H9 (cell line): ENCODE results near the gene FBH1. TPM values are rescaled to one million over a fixed set of nuclear protein-coding genes. Genes with fewer than 3 reads are reported as not detected.
"Not testable (repeated sequence)": the region's sequence is repeated elsewhere in the genome, so short reads cannot be mapped to it uniquely, and the experiment has no call there.

Experiments
- DNase-seq: peaks from one replicate; pipeline ENCODE4 v3.0.0-alpha.2; 2017
- H2AFZ ChIP-seq: one replicate; pipeline ENCODE4 v1.6.1; 2013; ENCODE audit warnings: mild to moderate bottlenecking, low read length, control low read depth, moderate library complexity
- H2AK5ac ChIP-seq: 2 replicates; pipeline ENCODE4 v1.6.1; 2013; ENCODE audit warnings: low read length, control low read depth, mixed read lengths; ENCODE audit not compliant: insufficient read length
- H2BK120ac ChIP-seq: one replicate; pipeline ENCODE4 v1.6.1; 2013; ENCODE audit warnings: low read depth, mild to moderate bottlenecking, low read length, control low read depth, inconsistent platforms; ENCODE audit not compliant: poor library complexity, severe bottlenecking
- H2BK12ac ChIP-seq: 2 replicates; pipeline ENCODE4 v1.6.1; 2013; ENCODE audit warnings: low read length, control low read depth, mixed read lengths, low read depth; ENCODE audit not compliant: insufficient read length
- H2BK15ac ChIP-seq: 2 replicates; pipeline ENCODE4 v1.6.1; 2013; ENCODE audit warnings: low read depth, low read length, control low read depth
- H2BK20ac ChIP-seq: one replicate; pipeline ENCODE4 v1.6.1; 2013; ENCODE audit warnings: low read depth, mild to moderate bottlenecking, low read length, control low read depth, inconsistent platforms; ENCODE audit not compliant: poor library complexity, severe bottlenecking
- H2BK5ac ChIP-seq: 2 replicates; pipeline ENCODE4 v1.6.1; 2013; ENCODE audit warnings: low read length, control low read depth, mixed read lengths; ENCODE audit not compliant: insufficient read length
- H3K14ac ChIP-seq: 2 replicates; pipeline ENCODE4 v1.6.1; 2013; ENCODE audit warnings: low read length, control low read depth; ENCODE audit not compliant: insufficient read depth
- H3K18ac ChIP-seq: 2 replicates; pipeline ENCODE4 v1.6.1; 2013; ENCODE audit warnings: low read depth, mild to moderate bottlenecking, mixed read lengths, low read length, control low read depth; ENCODE audit not compliant: insufficient read length
- H3K23ac ChIP-seq: 2 replicates; pipeline ENCODE4 v1.6.1; 2013; ENCODE audit warnings: low read length, control low read depth, mixed read lengths, low read depth; ENCODE audit not compliant: insufficient read length
- H3K23me2 ChIP-seq: 2 replicates; pipeline ENCODE4 v1.6.1; 2013; ENCODE audit warnings: low read depth, mild to moderate bottlenecking, mixed read lengths, low read length, control low read depth; ENCODE audit not compliant: insufficient read length, poor library complexity, severe bottlenecking
- H3K27ac ChIP-seq: 2 replicates; pipeline ENCODE4 v1.5.1; 2013; ENCODE audit warnings: low read length, control low read depth, mixed read lengths, low read depth; ENCODE audit not compliant: insufficient read length
- H3K27me3 ChIP-seq: 2 replicates; pipeline ENCODE4 v1.6.1; 2013; ENCODE audit warnings: low read length, control low read depth, inconsistent platforms; ENCODE audit not compliant: insufficient read depth
- H3K4ac ChIP-seq: 2 replicates; pipeline ENCODE4 v1.6.1; 2013; ENCODE audit warnings: low read depth, mild to moderate bottlenecking, control low read depth, inconsistent platforms, low read length, moderate library complexity
- H3K4me1 ChIP-seq: 2 replicates; pipeline ENCODE4 v1.6.1; 2013; ENCODE audit warnings: low read length, control low read depth, inconsistent platforms; ENCODE audit not compliant: insufficient read depth
- H3K4me2 ChIP-seq: 2 replicates; pipeline ENCODE4 v1.6.1; 2013; ENCODE audit warnings: low read length, control low read depth, mixed read lengths; ENCODE audit not compliant: insufficient read length, insufficient read depth
- H3K56ac ChIP-seq: 2 replicates; pipeline ENCODE4 v1.6.1; 2013; ENCODE audit warnings: low read depth, mild to moderate bottlenecking, mixed read lengths, low read length, control low read depth; ENCODE audit not compliant: insufficient read length
- H3K79me1 ChIP-seq: 2 replicates; pipeline ENCODE4 v1.6.1; 2013; ENCODE audit warnings: low read depth, mild to moderate bottlenecking, moderate library complexity, low read length, control low read depth, inconsistent platforms; ENCODE audit not compliant: insufficient read depth, poor library complexity, severe bottlenecking
- H3K79me2 ChIP-seq: 2 replicates; pipeline ENCODE4 v1.6.1; 2013; ENCODE audit warnings: low read length, control low read depth, inconsistent platforms; ENCODE audit not compliant: insufficient read depth
- H3K9ac ChIP-seq: 2 replicates; pipeline ENCODE4 v1.6.1; 2013; ENCODE audit warnings: low read length, control low read depth, mixed read lengths; ENCODE audit not compliant: insufficient read length; ENCODE audit errors: extremely low read depth
- H3K9me3 ChIP-seq: one replicate; pipeline ENCODE4 v1.6.1; 2013; ENCODE audit warnings: low read depth, low read length, inconsistent platforms; ENCODE audit not compliant: control insufficient read depth
- H3T11ph ChIP-seq: one replicate; pipeline ENCODE4 v1.6.1; 2013; ENCODE audit warnings: mild to moderate bottlenecking, low read length, control low read depth, inconsistent platforms
- H4K20me1 ChIP-seq: one replicate; pipeline ENCODE4 v1.6.1; 2013; ENCODE audit not compliant: control insufficient read depth, insufficient read length, insufficient read depth
- H4K5ac ChIP-seq: 2 replicates; pipeline ENCODE4 v1.6.1; 2013; ENCODE audit warnings: low read depth, mild to moderate bottlenecking, mixed read lengths, low read length, control low read depth; ENCODE audit not compliant: insufficient read length
- H4K8ac ChIP-seq: replicated peaks from 2 replicates; pipeline ENCODE4 v1.6.1; 2013; ENCODE audit warnings: low read length, control low read depth, mixed read lengths, low read depth; ENCODE audit not compliant: insufficient read length
- H4K91ac ChIP-seq: 2 replicates; pipeline ENCODE4 v1.6.1; 2013; ENCODE audit warnings: low read depth, mild to moderate bottlenecking, moderate library complexity, mixed read lengths, low read length, control low read depth; ENCODE audit not compliant: insufficient read length
- H3K27ac Mint-ChIP-seq, 3 experiments: 2 replicates in 2 of 3; 3 replicates in 1 of 3; pipeline ENCODE4 v1.8.0; 2020 to 2021; ENCODE audit warnings: mixed read lengths in 3 of 3, mild to moderate bottlenecking in 1 of 3, moderate library complexity in 1 of 3
- H3K27me3 Mint-ChIP-seq: 2 replicates; pipeline ENCODE4 v1.8.0; 2021; ENCODE audit warnings: low read depth, mild to moderate bottlenecking, moderate library complexity, mixed read lengths
- H3K36me3 Mint-ChIP-seq, 3 experiments: 2 replicates in 2 of 3; 3 replicates in 1 of 3; pipeline ENCODE4 v1.8.0; 2020 to 2021; ENCODE audit warnings: low read depth in 3 of 3, mixed read lengths in 3 of 3; ENCODE audit not compliant: insufficient read depth in 1 of 3
- H3K4me1 Mint-ChIP-seq, 2 experiments: 2 replicates each; pipeline ENCODE4 v1.8.0; 2020; ENCODE audit warnings: mixed read lengths in 2 of 2
- H3K4me3 Mint-ChIP-seq, 2 experiments: 2 replicates in 1 of 2; 3 replicates in 1 of 2; pipeline ENCODE4 v1.8.0; 2020 to 2021; ENCODE audit warnings: mild to moderate bottlenecking in 2 of 2, mixed read lengths in 2 of 2, moderate library complexity in 1 of 2
- H3K9me3 Mint-ChIP-seq, 2 experiments: 2 replicates in 1 of 2; 3 replicates in 1 of 2; pipeline ENCODE4 v1.8.0; 2020; ENCODE audit warnings: mild to moderate bottlenecking in 2 of 2, mixed read lengths in 2 of 2, moderate library complexity in 1 of 2
- CTCF ChIP-seq: fragments of 200-600 bp; sonication (generic); conservative IDR thresholded peaks from 3 replicates; pipeline ENCODE4 v1.8.0; 2021; ENCODE audit warnings: antibody characterized with exemption, mild to moderate bottlenecking
- WGBS: extraction: QIAGEN DNeasy Blood & Tissue Kit; methylation state at CpG from one replicate; pipeline ENCODE4 v1.1.7; 2013; ENCODE audit warnings: missing lambda C conversion rate, low lambda C conversion rate, mixed read lengths; ENCODE audit not compliant: insufficient read length; ENCODE audit errors: extremely low coverage; 5-methylcytosine and 5-hydroxymethylcytosine counted together
- total RNA-seq: library from RNA; stranded (reverse); gene quantifications from 2 replicates; pipeline ENCODE4 v1.2.1, GENCODE V29; 2021

FBH1 gene
- total RNA-seq, 1 experiment from 2014 or later, result 52.2 TPM

- H3K14ac ChIP-seq, result no peak overlapping the region
- no peak overlapping the region for H3K4ac ChIP-seq
- H2AK5ac ChIP-seq, result no peak overlapping the region
- no peak overlapping the region for H2BK20ac ChIP-seq
- no peak overlapping the region for H3K4me2 ChIP-seq
- TF ChIP-seq CTCF, result no peak
- DNase-seq, result no peak
- Mint-ChIP-seq H3K27me3 (peaks cover 2% of the 10 kb centered on the region), H3K36me3 (no peaks in the 10 kb centered on the region), H3K4me1 (peaks cover 10 to 11% of the 10 kb centered on the region in 2 experiments; a peak in 3 of 4 replicates), H3K4me3 (no peak overlapping the region), H3K27ac (no peak overlapping the region), H3K9me3 (no peaks in the 10 kb centered on the region)
- no peaks in the 10 kb centered on the region for H4K20me1 ChIP-seq
- no peak overlapping the region for H3K18ac ChIP-seq
- H3K27ac ChIP-seq, result no peak overlapping the region
- no peak overlapping the region for H2BK15ac ChIP-seq
- H3K27me3 ChIP-seq, result no peaks in the 10 kb centered on the region
- no peaks in the 10 kb centered on the region for H3K4me1 ChIP-seq
- no peak overlapping the region for H3T11ph ChIP-seq
- H3K9ac ChIP-seq, result no peak overlapping the region
- no peak overlapping the region for H2BK12ac ChIP-seq
- no peaks in the 10 kb centered on the region for H3K79me2 ChIP-seq
- no peak overlapping the region for H4K8ac ChIP-seq
- H4K91ac ChIP-seq, result no peak overlapping the region
- no peak overlapping the region for H3K23ac ChIP-seq
- no CpG with 5 or more reads among the region's 13 CpGs for WGBS
- no peak overlapping the region for H4K5ac ChIP-seq
- no peaks in the 10 kb centered on the region for H3K79me1 ChIP-seq
- H3K56ac ChIP-seq, result no peak overlapping the region
- H3K9me3 ChIP-seq, result no peaks in the 10 kb centered on the region
- no peak overlapping the region for H2BK120ac ChIP-seq
- no peak overlapping the region for H2AFZ ChIP-seq
- no peaks in the 10 kb centered on the region for H3K23me2 ChIP-seq
- no peak overlapping the region for H2BK5ac ChIP-seq
Observed at GRCh38 chr10:5844345-5845055, 45.5 kb upstream of the FBH1 start.

- not testable (repeated sequence) for H3K27ac Mint-ChIP-seq, H3K4me1 Mint-ChIP-seq
Observed at GRCh38 chr10:5846667-5847066, 43.4 kb upstream of the FBH1 start.

More at GRCh38 chr10:5846667-5847066, 43.4 kb upstream of the FBH1 start:
- not testable (repeated sequence) for H3K4me2 ChIP-seq, H4K20me1 ChIP-seq, H3K79me1 ChIP-seq, H2AK5ac ChIP-seq, H3K9ac ChIP-seq, H2BK20ac ChIP-seq, H4K91ac ChIP-seq, H3K14ac ChIP-seq, H3K9me3 Mint-ChIP-seq, DNase-seq, H2BK120ac ChIP-seq, H3K36me3 Mint-ChIP-seq, H3K27me3 Mint-ChIP-seq, H3K18ac ChIP-seq, H3K4me3 Mint-ChIP-seq, H3K79me2 ChIP-seq, H2BK12ac ChIP-seq, H3K23me2 ChIP-seq, H4K8ac ChIP-seq, H3K23ac ChIP-seq, H2AFZ ChIP-seq, H3T11ph ChIP-seq, H2BK15ac ChIP-seq, H3K9me3 ChIP-seq, H3K4me1 ChIP-seq, H2BK5ac ChIP-seq, H3K56ac ChIP-seq, H3K4ac ChIP-seq, H4K5ac ChIP-seq, H3K27me3 ChIP-seq, H3K27ac ChIP-seq
- no CpG with 5 or more reads among the region's 4 CpGs for WGBS
